ENCODE data around the gene GIMAP2.
"Not testable (repeated sequence)": the region's sequence is repeated elsewhere in the genome, so short reads cannot be mapped to it uniquely, and the experiment has no call there.

Gene GIMAP2

DNA sequence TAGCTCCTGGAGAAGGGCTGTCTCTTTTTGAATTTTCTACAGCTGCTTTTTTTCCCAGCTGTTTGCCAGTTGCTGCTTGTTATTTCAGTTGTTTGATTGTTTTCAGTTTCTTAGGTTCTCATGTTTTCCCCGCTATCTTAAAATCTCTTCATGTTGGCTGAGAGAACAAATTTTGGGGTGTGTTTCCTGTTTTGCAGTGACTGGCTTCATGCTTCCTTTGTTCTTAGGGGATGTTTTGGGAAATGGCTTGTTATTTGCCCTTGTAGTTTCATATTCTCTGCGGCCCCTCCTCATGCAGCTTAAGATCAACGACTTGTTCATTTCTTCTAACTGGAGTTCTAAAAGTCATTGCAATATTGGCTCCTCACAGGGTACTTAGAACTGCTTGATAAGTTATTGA lies 8.7 kb upstream of the GIMAP2 start:
- not testable (repeated sequence) for DNase-seq (ENCODE audit: low read depth)

DNA sequence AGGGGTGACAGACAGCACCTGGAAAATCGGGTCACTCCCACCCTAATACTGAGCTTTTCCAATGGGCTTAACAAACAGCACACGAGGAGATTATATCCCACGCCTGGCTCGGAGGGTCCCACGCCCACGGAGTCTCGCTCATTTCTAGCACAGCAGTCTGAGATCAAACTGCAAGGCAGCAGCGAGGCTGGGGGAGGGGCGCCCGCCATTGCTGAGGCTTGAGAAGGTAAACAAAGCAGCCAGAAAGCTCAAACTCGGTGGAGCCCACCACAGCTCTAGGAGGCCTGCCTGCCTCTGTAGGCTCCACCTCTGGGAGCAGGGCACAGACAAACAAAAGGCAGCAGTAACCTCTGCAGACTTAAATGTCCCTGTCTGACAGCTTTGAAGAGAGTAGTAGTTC lies 6.9 kb upstream of the GIMAP2 start:
- not testable (repeated sequence) for DNase-seq (ENCODE audit: low read depth)

DNA sequence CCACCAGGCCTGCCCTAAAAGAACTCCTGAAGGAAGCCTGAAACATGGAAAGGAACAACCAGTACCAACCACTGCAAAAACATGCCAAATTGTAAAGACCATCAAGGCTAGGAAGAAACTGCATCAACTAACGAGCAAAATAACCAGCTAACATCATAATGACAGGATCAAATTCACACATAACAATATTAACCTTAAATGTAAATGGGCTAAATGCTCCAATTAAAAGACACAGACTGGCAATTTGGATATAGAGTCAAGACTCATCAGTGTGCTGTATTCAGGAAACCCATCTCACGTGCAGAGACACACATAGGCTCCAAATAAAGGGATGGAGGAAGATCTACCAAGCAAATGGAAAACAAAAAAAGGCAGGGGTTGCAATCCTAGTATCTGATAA lies 5.1 kb upstream of the GIMAP2 start:
- not testable (repeated sequence) for DNase-seq (ENCODE audit: low read depth)

DNA sequence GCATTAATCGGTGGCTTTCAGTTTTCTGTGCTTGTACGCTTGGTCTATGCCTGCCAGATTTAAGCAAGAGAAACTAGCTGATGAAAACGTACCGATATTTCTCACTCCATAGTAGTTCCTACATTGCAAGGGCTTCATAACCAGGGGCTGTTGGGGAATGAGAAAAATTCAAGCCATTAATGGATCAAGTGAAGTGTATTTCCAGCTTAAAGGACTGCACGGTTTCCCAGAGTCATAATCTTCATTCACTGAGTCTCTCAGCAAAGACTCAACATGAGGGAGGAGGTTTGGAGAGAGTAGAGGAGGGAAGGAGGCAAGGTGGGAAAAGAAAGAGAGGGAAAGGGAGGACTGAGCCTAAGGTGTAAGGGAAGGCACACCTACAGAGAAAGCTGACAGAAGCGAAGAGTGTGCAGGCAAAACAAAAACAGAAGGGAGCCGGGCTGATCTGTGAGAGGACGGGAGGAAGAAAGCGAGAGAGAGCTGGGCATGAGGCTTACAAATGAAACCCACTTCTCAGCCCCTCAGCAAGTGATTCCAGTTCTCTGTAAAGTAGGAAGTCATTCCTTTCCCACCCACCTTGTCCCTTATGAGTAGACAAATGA lies 625 bp downstream of the GIMAP2 start:
- no peak for DNase-seq (ENCODE audit: low read depth)

DNA sequence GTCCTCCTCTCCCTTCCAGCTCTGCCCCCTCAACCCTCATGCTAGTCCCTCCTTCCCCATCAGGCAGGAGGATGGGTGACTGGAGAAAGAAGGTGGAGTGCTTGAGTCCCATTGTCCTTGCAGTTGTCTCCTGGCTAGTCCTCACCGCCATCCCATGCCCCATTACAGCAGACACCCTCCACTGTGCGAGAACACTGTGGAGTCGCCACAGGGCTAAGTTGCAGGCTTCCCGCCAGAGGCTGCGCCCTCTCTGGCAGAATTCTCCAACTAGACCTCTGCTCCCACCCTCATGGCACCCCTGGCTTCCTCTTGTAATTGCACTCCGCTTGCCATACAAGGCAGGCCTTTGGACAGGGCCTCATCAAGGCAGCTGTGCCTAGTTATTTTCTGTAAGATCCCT lies 3.1 kb downstream of the GIMAP2 start:
- DNase-seq (ENCODE audit: low read depth) = no peak

DNA sequence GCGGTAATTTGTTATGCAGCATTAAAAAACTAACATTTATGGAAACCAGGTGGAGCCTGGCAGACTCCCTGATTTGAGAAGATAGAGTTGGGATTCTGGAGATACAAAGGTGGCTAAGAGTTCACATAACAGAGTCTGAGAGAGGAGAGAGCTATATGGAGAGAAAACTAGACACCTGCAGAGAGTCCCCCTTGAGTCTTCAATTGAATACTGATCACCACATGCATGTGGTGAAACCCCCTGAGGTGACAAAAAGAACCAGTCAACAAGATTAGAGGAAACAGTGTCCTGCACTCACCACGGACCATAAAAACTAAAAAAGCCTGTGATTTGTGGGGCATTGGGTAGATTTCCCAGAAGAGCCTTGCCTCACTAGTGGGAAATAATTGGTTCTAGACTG lies 10.1 kb downstream of the GIMAP2 start:
- DNase-seq (ENCODE audit: low read depth) = no peak

DNA sequence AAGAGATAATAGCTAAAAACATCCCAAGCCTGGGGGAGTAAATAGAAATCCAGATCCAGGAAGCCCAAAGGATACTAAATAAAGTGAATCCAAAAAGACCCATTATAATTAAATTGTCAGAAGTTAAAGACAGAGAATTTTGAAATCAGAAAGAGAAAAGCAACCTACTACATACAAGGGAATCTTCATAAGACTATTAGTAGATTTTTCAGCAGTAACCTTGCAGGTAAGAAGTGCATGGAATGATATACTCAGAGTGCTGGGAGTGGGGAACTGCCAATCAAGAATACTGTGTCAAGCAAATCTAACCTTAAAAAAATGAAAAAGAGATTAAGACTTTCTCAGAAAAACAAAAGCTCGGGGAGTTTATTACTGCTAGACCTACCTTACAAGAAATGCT lies 17.7 kb downstream of the GIMAP2 start:
- no peak for DNase-seq (ENCODE audit: low read depth)

DNA sequence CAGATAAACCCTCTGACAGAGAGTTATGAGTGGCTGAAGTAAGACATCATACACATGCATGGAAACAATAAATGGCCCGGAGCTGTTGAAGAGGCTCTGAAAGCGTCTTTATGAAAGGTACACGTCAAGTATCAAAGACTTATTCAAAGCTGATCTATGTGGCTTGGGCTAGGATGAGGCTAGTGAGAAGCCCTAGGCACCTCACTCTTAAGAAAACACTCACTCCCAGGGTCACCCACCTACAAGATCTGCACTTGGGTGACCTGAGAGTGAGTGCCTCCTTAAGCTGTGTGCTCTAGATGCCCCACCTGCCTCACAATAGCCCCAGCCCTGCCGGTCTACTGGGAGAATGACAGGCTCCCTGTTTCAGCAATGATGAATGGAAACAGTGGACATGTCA lies 29.8 kb downstream of the GIMAP2 start:
- no peak for DNase-seq (ENCODE audit: low read depth)

DNA sequence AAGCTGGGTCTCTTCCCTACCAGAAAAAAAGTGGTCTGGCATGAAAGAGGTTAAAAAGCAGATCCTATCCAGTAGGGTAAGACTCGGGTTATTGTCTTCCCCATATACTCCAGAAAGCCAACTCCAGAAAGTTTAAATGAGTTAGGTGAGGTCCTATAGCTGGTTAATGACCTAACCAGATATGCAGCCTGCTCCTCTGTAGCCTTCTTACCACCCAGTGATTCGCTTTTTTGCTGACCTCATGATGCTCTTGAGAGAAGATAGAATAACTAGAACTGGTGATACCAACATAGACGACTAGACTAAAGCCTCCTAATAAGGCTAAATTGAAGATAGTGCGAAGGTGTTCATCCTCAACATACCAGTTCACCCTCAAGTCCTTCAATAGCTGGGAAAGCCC lies 30.2 kb downstream of the GIMAP2 start:
- DNase-seq (ENCODE audit: low read depth) = no peak

DNA sequence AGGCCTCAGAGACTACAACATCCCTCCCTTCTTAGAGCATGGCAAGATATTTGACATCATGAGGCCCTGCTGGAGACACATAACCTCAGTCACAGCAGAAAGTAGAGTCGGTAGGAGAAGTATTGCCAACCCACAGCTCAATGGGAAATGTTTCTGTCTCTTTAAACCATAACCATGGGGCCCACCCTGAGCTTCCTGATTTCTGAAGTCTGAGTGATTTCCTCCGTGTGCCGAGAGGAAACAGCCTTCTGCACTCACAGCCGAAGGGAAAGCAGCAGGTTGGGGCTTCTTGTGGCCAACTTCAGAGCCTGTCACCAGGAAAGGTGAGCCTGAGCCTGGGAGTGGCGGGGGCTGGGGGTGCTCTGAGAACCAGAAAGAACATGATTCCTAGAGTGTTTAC lies 30.9 kb downstream of the GIMAP2 start, which contains the start of gene GIMAP1:
Gene GIMAP1, plus strand, starts transcription at position 246 of the 400 bp plus-strand sequence. CDS start 2,435 bp downstream, outside the sequence.
- DNase-seq (ENCODE audit: low read depth) = no peak

DNA sequence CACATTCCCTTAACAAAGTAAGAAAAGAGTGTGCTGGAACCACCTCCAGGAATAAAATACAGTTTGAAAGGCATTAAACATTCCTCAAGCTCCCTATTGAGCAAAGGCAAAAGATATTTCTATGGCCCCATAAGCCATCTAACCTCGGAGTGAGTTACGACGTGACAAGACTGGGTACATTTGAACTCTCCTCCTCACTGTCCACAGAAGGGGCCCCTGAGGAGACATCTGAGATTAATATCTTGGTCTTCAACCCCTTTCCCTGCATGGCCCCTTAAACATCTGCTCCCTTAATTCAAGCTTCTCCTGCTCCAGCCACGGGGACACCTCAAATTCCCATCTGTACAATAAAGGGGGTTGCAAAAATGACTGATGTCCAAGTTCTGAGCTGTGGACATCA lies 31.4 kb downstream of the GIMAP2 start:
- no peak for DNase-seq (ENCODE audit: low read depth)

DNA sequence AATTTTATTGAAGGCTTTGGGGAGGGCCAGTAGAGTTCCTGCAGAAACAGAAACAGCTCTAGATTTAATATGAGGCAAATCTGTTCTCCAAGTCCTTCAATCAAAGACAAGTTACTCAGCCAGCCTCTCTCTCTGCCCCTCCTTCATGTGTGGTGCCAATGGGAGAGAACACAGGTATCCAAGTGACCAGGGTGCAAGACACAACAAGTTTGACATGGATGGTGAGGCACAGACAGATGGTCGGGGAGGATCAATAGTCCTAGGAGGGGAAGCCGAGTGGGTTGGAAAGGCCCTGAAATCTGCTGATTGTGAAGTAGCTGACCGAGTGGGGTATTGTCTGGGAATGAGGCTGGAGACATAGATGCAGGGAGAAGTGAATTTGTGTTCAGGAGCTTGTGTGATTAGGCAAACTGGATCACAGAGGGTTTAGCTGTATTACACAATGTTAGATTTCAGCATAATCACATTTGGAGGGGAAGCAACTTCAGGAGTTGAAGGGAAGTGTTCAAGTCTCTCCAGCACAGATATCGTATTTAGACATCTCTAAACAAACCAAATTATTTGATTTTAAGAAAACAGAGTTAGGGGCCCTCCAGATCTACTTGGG lies 32.4 kb downstream of the GIMAP2 start:
- DNase-seq (ENCODE audit: low read depth) = no peak

DNA sequence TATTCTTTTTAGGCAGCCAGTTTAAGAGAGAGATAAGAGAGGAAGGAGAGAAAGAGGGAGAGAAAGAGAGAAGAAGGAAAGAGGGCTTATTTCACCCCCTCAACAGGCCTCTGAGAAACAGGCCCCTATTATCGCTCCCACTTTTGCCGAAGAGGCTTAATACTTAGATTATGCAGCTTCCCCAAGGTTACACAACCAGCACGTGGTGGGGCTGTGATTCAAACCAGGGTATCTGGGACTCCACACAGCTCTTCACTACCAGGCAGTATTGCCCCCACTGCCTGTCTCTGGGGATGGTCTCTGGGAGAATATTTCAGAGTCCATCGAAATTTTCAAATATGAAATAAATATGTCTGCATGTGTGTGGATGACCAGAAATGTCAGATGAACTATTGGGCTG lies 33.9 kb downstream of the GIMAP2 start:
- DNase-seq (ENCODE audit: low read depth) = no peak

DNA sequence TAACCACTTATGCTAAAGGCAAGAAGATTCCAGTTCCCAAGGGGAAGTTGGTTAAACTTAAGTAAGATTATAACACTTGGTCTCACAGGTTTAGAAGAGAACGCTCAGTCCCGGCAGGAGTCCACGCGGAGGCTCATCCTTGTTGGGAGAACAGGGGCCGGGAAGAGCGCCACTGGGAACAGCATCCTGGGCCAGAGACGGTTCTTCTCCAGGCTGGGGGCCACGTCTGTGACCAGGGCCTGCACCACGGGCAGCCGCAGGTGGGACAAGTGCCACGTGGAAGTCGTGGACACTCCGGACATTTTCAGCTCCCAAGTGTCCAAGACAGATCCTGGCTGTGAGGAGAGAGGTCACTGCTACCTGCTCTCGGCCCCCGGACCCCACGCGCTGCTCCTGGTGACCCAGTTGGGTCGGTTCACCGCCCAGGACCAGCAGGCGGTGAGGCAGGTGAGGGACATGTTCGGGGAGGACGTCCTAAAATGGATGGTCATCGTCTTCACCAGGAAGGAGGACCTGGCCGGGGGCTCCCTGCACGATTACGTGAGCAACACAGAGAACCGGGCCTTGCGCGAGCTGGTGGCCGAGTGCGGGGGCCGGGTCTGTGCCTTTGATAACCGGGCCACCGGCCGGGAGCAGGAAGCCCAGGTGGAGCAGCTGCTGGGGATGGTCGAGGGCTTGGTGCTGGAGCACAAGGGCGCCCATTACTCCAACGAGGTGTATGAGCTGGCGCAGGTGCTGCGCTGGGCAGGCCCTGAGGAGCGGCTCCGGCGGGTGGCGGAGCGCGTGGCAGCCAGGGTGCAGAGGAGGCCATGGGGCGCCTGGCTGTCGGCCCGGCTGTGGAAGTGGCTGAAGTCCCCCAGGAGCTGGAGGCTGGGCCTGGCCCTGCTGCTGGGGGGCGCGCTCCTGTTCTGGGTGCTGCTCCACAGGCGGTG lies 34.7 kb downstream of the GIMAP2 start:
- no peak for DNase-seq (ENCODE audit: low read depth)

DNA sequence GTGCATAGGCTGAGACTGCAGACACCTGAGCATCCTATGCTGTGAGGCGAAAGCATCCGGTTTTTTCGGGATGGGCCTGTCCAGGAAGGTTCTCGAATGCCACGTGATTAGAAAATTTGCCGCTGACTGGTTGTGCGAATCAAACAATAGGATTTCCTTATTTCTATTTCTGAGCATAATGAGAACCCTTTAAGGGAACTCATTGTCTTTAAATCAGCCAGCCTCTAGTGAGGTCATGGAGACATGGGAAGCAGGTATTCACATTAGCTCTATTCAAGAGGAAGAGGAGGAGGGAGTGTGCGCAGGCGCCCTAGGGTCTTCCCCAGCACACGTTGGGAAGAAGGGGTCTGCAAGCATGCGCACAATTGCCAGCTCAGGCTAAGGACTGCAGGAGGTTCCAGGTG lies 36.5 kb downstream of the GIMAP2 start:
- DNase-seq (ENCODE audit: low read depth) = no peak

DNA sequence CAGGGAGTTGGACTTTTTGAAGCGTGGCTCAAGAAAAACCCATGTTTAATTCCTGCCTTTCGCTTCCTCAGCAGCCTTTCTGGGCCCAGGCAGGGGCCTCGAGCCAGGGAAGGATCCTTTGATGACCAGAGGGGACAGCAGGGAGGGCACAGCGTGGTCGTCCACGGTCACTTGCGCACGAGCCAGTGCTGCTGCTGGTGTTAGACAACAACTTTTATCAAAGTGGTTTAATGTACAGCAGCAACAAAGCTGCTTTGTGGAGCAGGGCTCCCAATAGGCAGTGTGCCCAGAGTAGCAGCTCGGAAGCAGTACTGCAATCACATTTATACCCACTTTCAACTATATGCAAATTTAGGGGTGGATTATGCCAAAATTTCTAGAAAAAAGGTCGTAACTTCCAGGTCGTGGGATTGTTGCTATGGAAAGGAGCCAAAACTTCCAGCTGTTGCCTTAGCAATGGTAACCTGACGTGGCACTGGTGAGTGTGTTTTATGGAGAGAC lies 37.0 kb downstream of the GIMAP2 start:
- DNase-seq (ENCODE audit: low read depth) = no peak

DNA sequence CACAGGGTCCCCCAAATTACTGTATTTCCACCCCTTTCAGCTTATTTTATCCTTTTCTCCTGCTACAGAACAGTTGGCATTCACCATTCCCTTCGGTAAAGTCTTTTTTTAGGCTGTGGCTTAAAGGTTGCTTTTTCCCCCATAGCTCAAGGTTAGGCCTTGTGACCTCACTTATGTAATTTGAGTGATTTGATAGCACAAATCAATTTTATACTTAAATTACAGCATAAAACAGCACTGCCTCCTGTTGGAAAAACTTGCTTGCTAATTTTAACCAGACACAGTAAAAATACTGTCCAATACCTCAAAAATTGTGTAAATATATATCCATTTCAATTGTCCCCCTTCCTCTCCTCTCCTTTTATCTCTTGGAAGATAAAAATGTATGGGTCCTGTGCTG lies 38.0 kb downstream of the GIMAP2 start:
- no peak for DNase-seq (ENCODE audit: low read depth)

DNA sequence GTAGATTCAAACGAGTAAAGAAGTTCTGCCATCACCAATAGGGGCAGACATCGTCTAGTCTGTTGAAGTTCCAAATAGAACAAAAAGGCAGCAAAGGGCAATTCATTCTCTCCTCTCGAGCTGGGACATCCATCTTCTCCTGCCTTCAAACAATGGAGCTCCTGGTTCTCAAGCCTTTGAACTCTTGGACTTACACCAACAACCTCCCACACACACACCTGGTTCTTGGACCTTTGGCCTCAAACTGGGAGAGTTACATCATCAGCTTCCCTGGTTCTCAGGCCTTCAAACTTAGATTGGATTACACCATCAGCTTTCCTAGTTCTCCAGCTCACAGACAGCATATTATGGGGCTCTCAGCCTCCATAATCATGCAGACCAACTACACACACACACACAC lies 41.9 kb downstream of the GIMAP2 start:
- no peak for DNase-seq (ENCODE audit: low read depth)

DNA sequence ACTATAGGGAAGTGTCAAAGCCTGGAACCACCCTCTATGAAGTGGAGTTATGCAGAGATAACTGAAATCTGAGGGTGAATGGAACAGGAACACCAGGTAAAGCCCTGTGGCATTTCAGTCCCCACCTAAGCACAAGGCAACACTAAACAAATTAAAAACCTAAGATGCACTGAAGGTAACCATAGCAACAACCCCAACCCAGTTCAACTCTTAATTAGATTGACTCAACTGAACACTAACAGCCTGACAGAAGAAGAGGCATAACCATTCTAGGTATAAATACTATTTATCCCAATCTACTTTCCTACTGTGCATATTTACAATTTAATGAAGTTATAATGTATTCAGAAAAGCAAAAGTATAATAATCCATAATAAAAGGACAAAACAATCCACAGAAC lies 42.5 kb downstream of the GIMAP2 start:
- DNase-seq (ENCODE audit: low read depth) = no peak

DNA sequence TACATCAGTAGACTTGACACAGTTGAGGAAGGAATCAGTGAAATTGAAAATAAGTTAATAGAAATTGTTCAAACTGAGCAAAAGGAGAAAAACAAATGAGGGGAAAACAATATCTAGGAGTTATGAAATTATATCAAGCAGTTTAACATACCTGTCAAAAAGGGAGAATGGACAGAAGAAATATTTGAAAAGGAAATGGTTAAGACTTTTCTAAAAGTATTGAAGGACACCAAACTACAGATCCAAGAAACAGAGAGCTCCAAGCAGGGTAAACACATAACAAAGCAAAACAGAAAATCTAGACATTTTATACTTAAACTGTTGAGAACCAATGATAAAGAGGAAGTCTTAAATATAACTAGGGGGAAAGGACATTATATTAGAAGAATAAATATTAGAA lies 43.1 kb downstream of the GIMAP2 start:
- no peak for DNase-seq (ENCODE audit: low read depth)

DNA sequence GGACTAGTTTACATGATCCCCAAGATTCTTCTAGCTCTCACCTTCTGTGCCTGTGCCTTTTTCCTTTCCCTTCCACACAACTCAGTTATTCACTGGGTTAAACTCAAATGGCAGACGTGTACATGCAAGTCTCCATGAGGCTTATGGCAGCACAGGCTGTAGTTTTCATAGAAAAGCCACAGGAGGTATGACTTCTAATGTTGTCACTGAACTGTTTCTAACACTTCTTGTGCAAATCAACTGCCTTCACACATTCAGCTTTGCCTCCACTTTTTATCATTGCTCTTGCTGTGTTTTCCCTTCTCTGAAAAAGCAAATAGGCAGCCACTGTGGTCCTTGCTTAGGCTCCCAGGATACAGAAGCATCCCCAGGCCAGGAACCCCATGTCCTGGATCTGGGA lies 46.4 kb downstream of the GIMAP2 start:
- no peak for DNase-seq (ENCODE audit: low read depth)

DNA sequence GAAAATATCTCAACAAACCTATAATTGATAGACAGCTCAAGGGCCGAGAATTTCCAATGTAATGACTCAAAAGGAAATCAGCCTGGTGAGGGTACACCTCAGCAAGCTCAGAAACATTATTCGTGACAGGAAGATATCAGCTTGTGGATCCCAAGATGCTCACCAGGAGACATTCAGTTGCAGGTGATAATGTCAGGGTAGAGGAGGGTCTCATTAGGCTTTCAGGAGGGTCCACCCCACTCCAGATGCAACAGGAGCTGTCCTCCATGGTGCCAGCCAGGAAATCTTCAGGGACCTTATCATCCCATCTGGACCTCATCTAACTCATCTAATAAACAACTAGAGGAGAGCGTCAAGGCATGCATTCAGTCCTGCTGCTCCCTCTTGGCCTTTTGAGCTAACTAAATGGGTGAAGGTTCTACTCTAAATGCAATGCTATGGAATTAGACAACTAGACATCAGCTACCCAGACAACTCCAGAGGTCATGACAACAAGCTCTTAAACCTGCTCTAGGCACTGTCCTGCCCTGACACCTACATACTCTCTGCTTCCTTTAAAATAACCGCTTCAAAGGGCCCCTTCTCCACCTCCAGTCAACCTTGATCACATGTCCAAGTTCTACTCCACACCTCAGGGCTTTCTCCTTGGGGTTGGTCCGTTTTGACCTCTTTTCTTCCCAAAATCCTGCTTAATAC lies 47.4 kb downstream of the GIMAP2 start:
- DNase-seq (ENCODE audit: low read depth) = no peak
